GM23338 (cell line): ENCODE data around the gene CELSR1. TPM values are rescaled to one million over a fixed set of nuclear protein-coding genes. Genes with fewer than 3 reads are reported as not detected.
A peak's percentile ranks its signal among the peaks of the same experiment; 100 is the strongest.

Experiments
- ATAC-seq: fragments of 200-7000 bp; cut with Tn5 transposase; 3 replicates; pipeline ENCODE4 v1.9.1; 2020
- DNase-seq: peaks from one replicate; pipeline ENCODE4 v3.0.0-alpha.2; 2015; ENCODE audit warnings: low spot score
- H2AFZ ChIP-seq: fragments of 200-600 bp; sonication (generic); 2 replicates; pipeline ENCODE4 v1.8.0; 2016; ENCODE audit warnings: antibody characterized with exemption, mild to moderate bottlenecking, moderate library complexity
- H3F3A ChIP-seq: fragments of 200-600 bp; sonication (generic); replicated peaks from 2 replicates; pipeline ENCODE4 v1.8.0; 2017; ENCODE audit warnings: antibody characterized with exemption, mixed run types, low read depth
- H3K27ac ChIP-seq: fragments of 200-600 bp; sonication (generic); 2 replicates; pipeline ENCODE4 v1.6.1; 2016; ENCODE audit warnings: low read depth
- H3K27me3 ChIP-seq: fragments of 200-600 bp; sonication (generic); 2 replicates; pipeline ENCODE4 v1.8.0; 2016; ENCODE audit warnings: mild to moderate bottlenecking, mixed run types, moderate library complexity; ENCODE audit not compliant: insufficient read depth
- H3K36me3 ChIP-seq: fragments of 200-600 bp; sonication (generic); 2 replicates; pipeline ENCODE4 v1.8.0; 2016; ENCODE audit warnings: mild to moderate bottlenecking; ENCODE audit not compliant: insufficient read depth
- H3K4me1 ChIP-seq: fragments of 200-600 bp; sonication (generic); 2 replicates; pipeline ENCODE4 v1.8.0; 2016; ENCODE audit warnings: mild to moderate bottlenecking, moderate library complexity; ENCODE audit not compliant: insufficient read depth
- H3K4me2 ChIP-seq: fragments of 200-600 bp; sonication (generic); 2 replicates; pipeline ENCODE4 v1.7.1; 2017; ENCODE audit warnings: mixed run types
- H3K4me3 ChIP-seq: fragments of 200-600 bp; sonication (generic); 2 replicates; pipeline ENCODE4 v1.6.1; 2016; ENCODE audit warnings: mixed run types
- H3K79me2 ChIP-seq: fragments of 200-600 bp; sonication (generic); replicated peaks from 2 replicates; pipeline ENCODE4 v1.8.0; 2017; ENCODE audit warnings: mild to moderate bottlenecking; ENCODE audit not compliant: insufficient read depth
- H3K9me2 ChIP-seq: fragments of 200-600 bp; sonication (generic); 2 replicates; pipeline ENCODE4 v1.8.0; 2017; ENCODE audit not compliant: insufficient read depth
- H4K20me1 ChIP-seq: fragments of 200-600 bp; sonication (generic); replicated peaks from 2 replicates; pipeline ENCODE4 v1.8.0; 2017; ENCODE audit warnings: mild to moderate bottlenecking; ENCODE audit not compliant: insufficient read depth
- H3K27ac Mint-ChIP-seq: 2 replicates; pipeline ENCODE4 v1.8.0; 2020; ENCODE audit warnings: inconsistent platforms, mild to moderate bottlenecking, moderate library complexity, mixed read lengths
- H3K27me3 Mint-ChIP-seq: 3 replicates; pipeline ENCODE4 v1.8.0; 2022; ENCODE audit warnings: low read depth, mild to moderate bottlenecking, moderate library complexity, mixed read lengths, inconsistent platforms; ENCODE audit not compliant: insufficient read depth, poor library complexity
- H3K36me3 Mint-ChIP-seq: 3 replicates; pipeline ENCODE4 v1.8.0; 2021; ENCODE audit warnings: low read depth, mild to moderate bottlenecking, inconsistent platforms, moderate library complexity, mixed read lengths
- H3K4me1 Mint-ChIP-seq: 3 replicates; pipeline ENCODE4 v1.8.0; 2020; ENCODE audit warnings: mild to moderate bottlenecking, inconsistent platforms, mixed read lengths
- H3K4me3 Mint-ChIP-seq: 3 replicates; pipeline ENCODE4 v1.8.0; 2021; ENCODE audit warnings: moderate library complexity, mild to moderate bottlenecking, inconsistent platforms, mixed read lengths
- H3K9me3 Mint-ChIP-seq: 3 replicates; pipeline ENCODE4 v1.8.0; 2020; ENCODE audit warnings: moderate library complexity, mild to moderate bottlenecking, inconsistent platforms, mixed read lengths
- CREB1 ChIP-seq: fragments of 250-450 bp; sonication (Bioruptor Pico); IDR thresholded peaks from 2 replicates; pipeline ENCODE4 v1.5.0; 2020; ENCODE audit warnings: low read depth, mild to moderate bottlenecking, moderate library complexity
- CTCF ChIP-seq, 2 experiments: fragments of 200-600 bp in 1 of 2; sonication (generic) in 1 of 2; conservative IDR thresholded peaks; 2 replicates each; pipeline versions ENCODE4 v1.5.1 to v1.6.1; 2016 to 2017; ENCODE audit warnings: antibody characterized with exemption in 2 of 2, low read depth in 2 of 2, mild to moderate bottlenecking in 2 of 2, moderate library complexity in 1 of 2
- ETS1 ChIP-seq: IDR thresholded peaks from 2 replicates; pipeline ENCODE4 v1.6.1; 2016; ENCODE audit warnings: antibody characterized with exemption
- JUNB ChIP-seq: IDR thresholded peaks from one replicate; pipeline ENCODE4 v1.6.1; 2016; ENCODE audit warnings: antibody characterized with exemption; ENCODE audit not compliant: unreplicated experiment
- STAT1 ChIP-seq: IDR thresholded peaks from one replicate; pipeline ENCODE4 v1.6.1; 2016; ENCODE audit warnings: antibody characterized with exemption; ENCODE audit not compliant: unreplicated experiment
- ZNF331 ChIP-seq: fragments of 250-450 bp; sonication (Bioruptor Pico); IDR thresholded peaks from 2 replicates; pipeline ENCODE4 v1.5.0; 2020; ENCODE audit warnings: low read depth, mild to moderate bottlenecking, moderate library complexity
- ZNF462 ChIP-seq: fragments of 250-450 bp; sonication (Bioruptor Pico); IDR thresholded peaks from 2 replicates; pipeline ENCODE4 v1.5.0; 2020; ENCODE audit warnings: mild to moderate bottlenecking, moderate library complexity
- polyA plus RNA-seq: library from polyadenylated mRNA; unstranded; fragments of >200 nt; fragmentation: Nextera tagmentation; extraction: Ambion mirVana; gene quantifications from 2 replicates; pipeline ENCODE4 v1.2.1, GENCODE V29; 2016
- total RNA-seq: library from RNA; depleted of rRNA; stranded (reverse); fragments of >200 nt; shearing (Covaris generic); gene quantifications from 2 replicates; pipeline ENCODE4 v1.2.3, GENCODE V29; 2014

Gene CELSR1
- total and polyA plus RNA-seq, 2 experiments from 2014 or later: 4.8 to 20.4 TPM

GRCh38 chr22:46480396-46480795, 57.0 kb downstream of the CELSR1 start (continued):
- TF ChIP-seq ZNF462 (CRISPR knock-in tag) (no peak), STAT1 (no peak), ZNF331 (CRISPR knock-in tag) (no peak), ETS1 (no peak)

GRCh38 chr22:46479046-46479445, 58.4 kb downstream of the CELSR1 start:
- Mint-ChIP-seq H3K27ac (peak overlapping the region; percentile 84; the same call in 1 of the 2 replicates), H3K9me3 (peaks cover 13% of the 10 kb centered on the region), H3K27me3 (peaks cover 3% of the 10 kb centered on the region), H3K4me3 (no peak overlapping the region), H3K4me1 (peaks cover 13% of the 10 kb centered on the region), H3K36me3 (peaks cover 13% of the 10 kb centered on the region)
- H3K9me2 ChIP-seq: no peaks in the 10 kb centered on the region
- H3K4me2 ChIP-seq: no peak overlapping the region
- no peaks in the 10 kb centered on the region for H3K79me2 ChIP-seq
- DNase-seq (no peak), ATAC-seq (peak; percentile 67)
- H3K27ac ChIP-seq: no peak overlapping the region
- 0 out of 2 replicates have a peak, but pooled peaks cover 3% of the 10 kb centered on the region for H3K4me1 ChIP-seq
- H3F3A ChIP-seq: no peaks in the 10 kb centered on the region
- no peaks in the 10 kb centered on the region for H3K36me3 ChIP-seq
- H3K4me3 ChIP-seq: no peak overlapping the region
- H3K27me3 ChIP-seq: no peaks in the 10 kb centered on the region
- H2AFZ ChIP-seq: no peak overlapping the region
- peaks cover 4% of the 10 kb centered on the region; the same call in 1 of the 2 replicates for H4K20me1 ChIP-seq
- TF ChIP-seq JUNB: no peak
- no peak for TF ChIP-seq CTCF (conservative IDR thresholded peaks at IDR 0.05; ENCODE audit: low read depth in 2 of 2)
- TF ChIP-seq ZNF462 (CRISPR knock-in tag): no peak
- TF ChIP-seq CREB1 (CRISPR knock-in tag): no peak
